Suprapubic skin (tissue), 4 donors: ENCODE data around the gene COPZ1.

Experiments used
- POLR2A ChIP-seq, 2 donors: fragments of 450-650 bp; IDR thresholded peaks; one replicate each; pipeline ENCODE4 v1.6.1; 2017; ENCODE audit warnings: antibody characterized with exemption in 2 of 2, mild to moderate bottlenecking in 2 of 2, moderate library complexity in 2 of 2
- POLR2AphosphoS5 ChIP-seq, 3 donors: sonication (generic); formaldehyde crosslinking; IDR thresholded peaks; one replicate each; pipeline ENCODE4 v1.6.1; 2017; ENCODE audit warnings: antibody characterized with exemption in 3 of 3
- TF ChIP-seq, protein P1 (sequence below), 2 donors: fragments of 200-600 bp in 1 of 2; fragments of 450-650 bp in 1 of 2; sonication (generic) in 1 of 2; IDR thresholded peaks; one replicate each; pipeline ENCODE4 v1.5.1; 2016 to 2019; ENCODE audit warnings: antibody characterized with exemption in 2 of 2, mild to moderate bottlenecking in 1 of 2, moderate library complexity in 1 of 2

DNA sequence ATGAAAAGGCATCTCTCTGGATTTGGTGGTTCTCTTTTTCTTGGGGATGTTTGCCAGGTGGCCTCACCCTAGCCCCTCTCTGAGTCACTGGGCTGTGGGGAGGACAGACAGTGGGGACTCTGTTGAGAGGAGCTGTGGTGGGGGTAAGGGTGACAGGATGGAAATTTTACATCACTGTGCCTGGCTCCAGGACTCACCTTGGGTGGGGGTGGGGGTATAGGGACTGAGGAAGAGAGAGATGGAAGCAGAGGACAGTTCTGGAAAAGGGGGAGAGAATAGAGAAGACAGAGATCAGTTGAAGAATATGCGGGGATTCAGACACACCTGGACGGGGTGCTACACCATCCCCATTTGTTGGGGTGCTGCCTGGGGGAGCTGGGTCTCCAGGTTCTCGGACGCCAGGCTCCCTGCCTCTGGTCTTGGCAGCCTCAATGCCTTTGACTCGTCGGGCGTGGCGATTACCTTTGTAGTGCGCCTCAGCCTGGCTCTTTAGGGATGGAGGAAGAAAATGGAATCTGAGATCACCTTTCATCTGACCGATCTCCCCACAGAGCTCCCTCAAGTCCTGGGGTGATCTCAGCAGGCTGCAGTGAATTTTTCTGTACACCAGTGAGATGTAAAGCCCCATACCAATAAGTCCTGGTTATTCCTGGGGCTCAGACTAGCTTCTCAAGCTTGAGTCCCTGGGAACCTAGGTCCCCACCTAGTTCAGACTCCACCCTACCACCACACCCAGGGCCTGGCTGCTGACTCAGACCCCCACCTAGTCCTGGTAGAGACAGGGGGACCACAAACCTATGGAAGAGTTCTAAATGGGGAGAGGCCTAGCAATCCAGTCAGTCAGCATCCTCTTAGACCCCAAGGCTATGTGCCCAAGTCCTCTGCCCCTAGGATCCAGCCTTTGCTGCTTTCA lies 49.0 kb downstream of the COPZ1 start:
- TF ChIP-seq POLR2A (IDR thresholded peaks at IDR 0.05), result no peak
- TF ChIP-seq, protein P1, sequence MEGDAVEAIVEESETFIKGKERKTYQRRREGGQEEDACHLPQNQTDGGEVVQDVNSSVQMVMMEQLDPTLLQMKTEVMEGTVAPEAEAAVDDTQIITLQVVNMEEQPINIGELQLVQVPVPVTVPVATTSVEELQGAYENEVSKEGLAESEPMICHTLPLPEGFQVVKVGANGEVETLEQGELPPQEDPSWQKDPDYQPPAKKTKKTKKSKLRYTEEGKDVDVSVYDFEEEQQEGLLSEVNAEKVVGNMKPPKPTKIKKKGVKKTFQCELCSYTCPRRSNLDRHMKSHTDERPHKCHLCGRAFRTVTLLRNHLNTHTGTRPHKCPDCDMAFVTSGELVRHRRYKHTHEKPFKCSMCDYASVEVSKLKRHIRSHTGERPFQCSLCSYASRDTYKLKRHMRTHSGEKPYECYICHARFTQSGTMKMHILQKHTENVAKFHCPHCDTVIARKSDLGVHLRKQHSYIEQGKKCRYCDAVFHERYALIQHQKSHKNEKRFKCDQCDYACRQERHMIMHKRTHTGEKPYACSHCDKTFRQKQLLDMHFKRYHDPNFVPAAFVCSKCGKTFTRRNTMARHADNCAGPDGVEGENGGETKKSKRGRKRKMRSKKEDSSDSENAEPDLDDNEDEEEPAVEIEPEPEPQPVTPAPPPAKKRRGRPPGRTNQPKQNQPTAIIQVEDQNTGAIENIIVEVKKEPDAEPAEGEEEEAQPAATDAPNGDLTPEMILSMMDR (IDR thresholded peaks at IDR 0.05), result no peak
- TF ChIP-seq POLR2AphosphoS5 (IDR thresholded peaks at IDR 0.05), result no peak
